HG02571 (cell line): ENCODE results near the gene DPP9.
"Not testable (repeated sequence)": the region's sequence is repeated elsewhere in the genome, so short reads cannot be mapped to it uniquely, and the experiment has no call there.

ENCODE experiments used
- ATAC-seq: cut with Tn5 transposase; IDR thresholded peaks from one replicate; pipeline ENCODE4 v1.9.1; 2021; ENCODE audit warnings: mild to moderate bottlenecking, moderate library complexity; ENCODE audit not compliant: unreplicated experiment

The DPP9 gene

GRCh38 chr19:4723595-4724514, at the start of gene DPP9:
TSS of gene DPP9 (minus strand) at chr19:4723842. CDS start at chr19:4719906, 3,936 bp downstream.
- peak; percentile 87 for ATAC-seq

GRCh38 chr19:4773047-4773640, 49.5 kb upstream of the DPP9 start:
- ATAC-seq = no peak

GRCh38 chr19:4772566-4772965, 48.9 kb upstream of the DPP9 start:
- ATAC-seq = no peak

GRCh38 chr19:4768934-4769777, 45.5 kb upstream of the DPP9 start:
- no peak for ATAC-seq

GRCh38 chr19:4764393-4764660, 40.7 kb upstream of the DPP9 start:
- no peak for ATAC-seq

GRCh38 chr19:4763021-4763420, 39.4 kb upstream of the DPP9 start:
- ATAC-seq = no peak

GRCh38 chr19:4760285-4760650, 36.6 kb upstream of the DPP9 start:
- ATAC-seq = no peak

- ATAC-seq = peak; percentile 51
These were observed 36.0 kb upstream of the DPP9 start for GRCh38 chr19:4759388-4760284.

- no peak for ATAC-seq
These were observed 35.0 kb upstream of the DPP9 start for GRCh38 chr19:4758659-4759058.

GRCh38 chr19:4758082-4758481, 34.4 kb upstream of the DPP9 start:
- no peak for ATAC-seq

- ATAC-seq = no peak
These were observed 31.8 kb upstream of the DPP9 start for GRCh38 chr19:4755459-4755858.

- ATAC-seq = no peak
These were observed 30.6 kb upstream of the DPP9 start for GRCh38 chr19:4754248-4754647.

- ATAC-seq = no peak
These were observed 26.4 kb upstream of the DPP9 start for GRCh38 chr19:4749870-4750590.

GRCh38 chr19:4748589-4748988, 24.9 kb upstream of the DPP9 start:
- ATAC-seq = no peak

GRCh38 chr19:4748185-4748584, 24.5 kb upstream of the DPP9 start:
- ATAC-seq = no peak

GRCh38 chr19:4745986-4746385, 22.3 kb upstream of the DPP9 start:
- ATAC-seq = no peak

- ATAC-seq = not testable (repeated sequence)
These were observed 21.5 kb upstream of the DPP9 start for GRCh38 chr19:4745175-4745574.

GRCh38 chr19:4744451-4745174, 21.0 kb upstream of the DPP9 start:
- ATAC-seq = no peak
